Activated naive CD8-positive, alpha-beta T cell treated with anti-CD3 and anti-CD28 coated beads, Interleukin-2, amount 50 U/mL, for 24 hours (primary cell): ENCODE data around the gene TMEM120B.
A peak's percentile ranks its signal among the peaks of the same experiment; 100 is the strongest.

ENCODE experiments used
- ATAC-seq: fragments of 150-1000 bp; cut with Tn5 transposase; one replicate; pipeline ENCODE4 v1.10.0; 2021
- DNase-seq: peaks from one replicate; pipeline ENCODE4 v3.0.0; 2021
- H3K27ac Mint-ChIP-seq: one replicate; pipeline ENCODE4 v1.8.0; 2021; ENCODE audit warnings: mild to moderate bottlenecking, mixed read lengths
- H3K27me3 Mint-ChIP-seq: one replicate; pipeline ENCODE4 v1.8.0; 2021; ENCODE audit warnings: mixed read lengths
- H3K36me3 Mint-ChIP-seq: one replicate; pipeline ENCODE4 v1.8.0; 2021; ENCODE audit warnings: low read depth, mixed read lengths
- H3K4me1 Mint-ChIP-seq: one replicate; pipeline ENCODE4 v1.8.0; 2021; ENCODE audit warnings: mixed read lengths
- H3K4me3 Mint-ChIP-seq: one replicate; pipeline ENCODE4 v1.8.0; 2021; ENCODE audit warnings: mild to moderate bottlenecking, moderate library complexity, mixed read lengths
- H3K9me3 Mint-ChIP-seq: one replicate; pipeline ENCODE4 v1.8.0; 2021; ENCODE audit warnings: mixed read lengths

The TMEM120B gene

GRCh38 chr12:121823101-121823726 lies 110.7 kb downstream of the TMEM120B start:
- Mint-ChIP-seq H3K27me3 (no peaks in the 10 kb centered on the region), H3K36me3 (peaks cover 24% of the 10 kb centered on the region), H3K4me1 (peaks cover 2% of the 10 kb centered on the region), H3K27ac (no peak overlapping the region), H3K4me3 (no peak overlapping the region), H3K9me3 (no peaks in the 10 kb centered on the region)
- ATAC-seq (no peak), DNase-seq (no peak)

- Mint-ChIP-seq H3K4me1 (peaks cover 2% of the 10 kb centered on the region), H3K27ac (no peak overlapping the region), H3K9me3 (no peaks in the 10 kb centered on the region), H3K4me3 (no peak overlapping the region), H3K36me3 (peaks cover 29% of the 10 kb centered on the region), H3K27me3 (no peaks in the 10 kb centered on the region)
- no peak for DNase-seq
- ATAC-seq: no peak
Measured at GRCh38 chr12:121823727-121824115, 111.2 kb downstream of the TMEM120B start.

GRCh38 chr12:121825041-121825523 lies 112.5 kb downstream of the TMEM120B start:
- DNase-seq (no peak), ATAC-seq (no peak)
- H3K9me3 Mint-ChIP-seq: no peaks in the 10 kb centered on the region
- H3K4me1 Mint-ChIP-seq: peaks cover 2% of the 10 kb centered on the region
- no peak overlapping the region for H3K27ac Mint-ChIP-seq
- H3K4me3 Mint-ChIP-seq: no peak overlapping the region
- H3K27me3 Mint-ChIP-seq: no peaks in the 10 kb centered on the region
- H3K36me3 Mint-ChIP-seq: peaks cover 31% of the 10 kb centered on the region

- ATAC-seq (no peak), DNase-seq (no peak)
- no peak overlapping the region for H3K4me3 Mint-ChIP-seq
- H3K27ac Mint-ChIP-seq: peak overlapping the region; percentile 30
- peaks cover 2% of the 10 kb centered on the region for H3K4me1 Mint-ChIP-seq
- H3K36me3 Mint-ChIP-seq: peaks cover 32% of the 10 kb centered on the region
- no peaks in the 10 kb centered on the region for H3K9me3 Mint-ChIP-seq
- H3K27me3 Mint-ChIP-seq: no peaks in the 10 kb centered on the region
Measured at GRCh38 chr12:121826318-121827150, 114.0 kb downstream of the TMEM120B start.

DNA sequence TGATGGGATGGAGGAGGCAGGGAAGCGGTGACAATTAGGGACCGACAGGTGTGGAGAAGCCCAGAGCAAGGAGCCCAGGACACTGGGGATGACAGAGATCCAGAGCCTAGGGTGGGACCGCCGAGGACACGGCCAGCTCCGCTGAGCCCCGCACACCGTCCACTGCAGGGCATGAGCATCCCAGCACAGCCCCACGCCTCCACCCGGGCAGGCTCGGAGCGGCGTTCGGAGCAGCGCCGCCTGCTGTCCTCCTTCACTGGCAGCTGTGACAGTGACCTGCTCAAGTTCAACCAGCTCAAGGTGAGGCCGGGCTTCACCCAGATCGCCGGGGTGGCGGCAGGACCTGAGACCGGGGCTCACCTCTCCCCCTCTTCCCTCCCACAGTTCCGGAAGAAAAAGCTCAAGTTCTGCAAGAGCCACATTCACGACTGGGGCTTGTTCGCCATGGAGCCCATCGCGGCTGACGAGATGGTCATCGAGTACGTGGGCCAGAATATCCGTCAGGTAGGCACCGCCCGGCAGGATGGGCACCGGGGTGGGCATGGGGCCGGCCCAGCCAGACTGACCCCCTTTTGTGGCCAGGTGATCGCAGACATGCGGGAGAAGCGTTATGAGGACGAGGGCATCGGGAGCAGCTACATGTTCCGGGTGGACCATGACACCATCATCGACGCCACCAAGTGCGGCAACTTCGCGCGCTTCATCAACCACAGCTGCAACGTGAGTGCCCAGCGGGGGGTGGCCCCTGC lies 115.0 kb downstream of the TMEM120B start:
- H3K36me3 Mint-ChIP-seq: peaks cover 37% of the 10 kb centered on the region
- no peak overlapping the region for H3K27ac Mint-ChIP-seq

DNA sequence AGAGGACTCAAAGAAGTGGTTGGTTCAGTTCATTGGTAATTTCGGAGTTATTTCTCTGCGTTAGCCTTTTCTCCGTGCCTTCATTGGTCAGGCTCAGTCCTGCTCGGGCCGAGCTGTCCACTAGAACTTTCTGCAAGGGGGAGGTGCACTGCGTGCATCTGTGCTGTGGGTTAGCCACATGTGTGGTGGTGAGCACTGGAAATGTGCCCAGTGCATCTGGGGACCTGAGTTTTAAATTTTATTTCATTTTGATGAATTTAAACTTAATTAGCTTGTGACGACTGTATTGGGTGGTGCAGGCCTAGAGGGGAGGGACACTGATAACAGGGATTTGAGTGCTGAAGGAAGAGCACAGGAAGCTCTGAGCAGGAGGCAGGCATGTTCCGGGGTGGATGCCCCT lies 115.8 kb downstream of the TMEM120B start:
- Mint-ChIP-seq H3K36me3 (peaks cover 37% of the 10 kb centered on the region), H3K9me3 (no peaks in the 10 kb centered on the region), H3K27me3 (no peaks in the 10 kb centered on the region), H3K4me1 (peaks cover 6% of the 10 kb centered on the region), H3K27ac (no peak overlapping the region), H3K4me3 (no peak overlapping the region)
- no peak for DNase-seq
- ATAC-seq: no peak

More for the DNA sequence above, 115.0 kb downstream of the TMEM120B start:
- H3K9me3 Mint-ChIP-seq: no peaks in the 10 kb centered on the region
- H3K4me3 Mint-ChIP-seq: no peak overlapping the region
- H3K4me1 Mint-ChIP-seq: peaks cover 2% of the 10 kb centered on the region
- ATAC-seq: no peak
- DNase-seq: no peak
- no peaks in the 10 kb centered on the region for H3K27me3 Mint-ChIP-seq

DNA sequence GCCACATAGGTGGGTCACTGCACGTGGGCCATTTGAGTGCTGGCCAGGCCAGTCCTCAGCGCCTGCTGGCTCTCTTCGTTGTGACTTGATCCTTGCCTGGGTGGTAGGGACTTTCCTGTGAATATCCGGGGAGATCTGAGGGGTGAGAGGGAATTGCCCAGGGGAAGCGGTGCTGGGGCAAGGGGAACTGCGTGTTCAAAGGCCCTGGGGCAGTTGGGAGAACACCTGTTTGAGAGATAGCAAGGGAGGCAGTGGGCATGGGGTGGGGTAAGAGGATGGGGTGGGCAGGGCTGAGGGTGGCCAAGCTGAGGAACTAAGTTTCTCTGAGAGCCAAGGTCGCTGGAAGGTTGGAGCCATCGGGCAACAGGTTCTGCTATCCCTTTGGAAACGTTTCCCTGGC lies 116.3 kb downstream of the TMEM120B start:
- peak overlapping the region; percentile 52 for H3K27ac Mint-ChIP-seq
- H3K4me1 Mint-ChIP-seq: peaks cover 6% of the 10 kb centered on the region
- H3K9me3 Mint-ChIP-seq: no peaks in the 10 kb centered on the region
- H3K4me3 Mint-ChIP-seq: no peak overlapping the region
- no peaks in the 10 kb centered on the region for H3K27me3 Mint-ChIP-seq
- peaks cover 32% of the 10 kb centered on the region for H3K36me3 Mint-ChIP-seq
- no peak for DNase-seq
- no peak for ATAC-seq

GRCh38 chr12:121829250-121829918 lies 116.8 kb downstream of the TMEM120B start:
- H3K27me3 Mint-ChIP-seq: no peaks in the 10 kb centered on the region
- ATAC-seq: no peak
- no peaks in the 10 kb centered on the region for H3K9me3 Mint-ChIP-seq
- H3K27ac Mint-ChIP-seq: peak overlapping the region; percentile 52
- H3K4me1 Mint-ChIP-seq: peaks cover 6% of the 10 kb centered on the region
- H3K4me3 Mint-ChIP-seq: no peak overlapping the region
- no peak for DNase-seq
- H3K36me3 Mint-ChIP-seq: peaks cover 32% of the 10 kb centered on the region

DNA sequence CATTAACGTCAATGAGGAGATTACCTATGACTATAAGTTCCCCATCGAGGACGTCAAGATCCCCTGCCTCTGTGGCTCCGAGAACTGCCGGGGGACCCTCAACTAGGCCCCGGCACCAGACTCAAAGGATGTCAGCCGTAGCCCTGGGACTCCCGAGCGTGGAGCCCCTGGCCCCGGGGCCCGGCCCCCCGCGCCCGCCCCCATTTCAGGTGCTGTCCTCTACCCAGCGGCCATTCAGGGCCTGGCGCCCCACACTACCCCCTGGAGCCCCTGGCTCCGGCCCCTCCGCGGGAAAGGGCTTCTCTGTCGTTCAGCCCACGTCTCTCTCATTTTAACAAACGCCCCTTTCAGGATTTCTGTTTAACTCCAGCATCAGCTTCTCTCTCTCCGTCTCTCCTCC lies 117.6 kb downstream of the TMEM120B start:
- ATAC-seq (no peak), DNase-seq (no peak)
- Mint-ChIP-seq H3K4me3 (no peak overlapping the region), H3K9me3 (no peaks in the 10 kb centered on the region), H3K27ac (no peak overlapping the region), H3K4me1 (peaks cover 6% of the 10 kb centered on the region), H3K36me3 (peaks cover 27% of the 10 kb centered on the region), H3K27me3 (no peaks in the 10 kb centered on the region)

GRCh38 chr12:121830588-121831265 lies 118.2 kb downstream of the TMEM120B start:
- DNase-seq (no peak), ATAC-seq (no peak)
- H3K9me3 Mint-ChIP-seq: no peaks in the 10 kb centered on the region
- H3K4me3 Mint-ChIP-seq: no peak overlapping the region
- peaks cover 6% of the 10 kb centered on the region for H3K4me1 Mint-ChIP-seq
- H3K36me3 Mint-ChIP-seq: peaks cover 26% of the 10 kb centered on the region
- no peaks in the 10 kb centered on the region for H3K27me3 Mint-ChIP-seq
- no peak overlapping the region for H3K27ac Mint-ChIP-seq
